DLD1 (cell line): ENCODE results near the gene TREH.
"Not testable (repeated sequence)": the region's sequence is repeated elsewhere in the genome, so short reads cannot be mapped to it uniquely, and the experiment has no call there.

Source experiments
- in situ Hi-C: cut with HindIII; loops from 2 replicates; pipeline ENCODE4 v1.10.0; 2017; ENCODE audit warnings: low sequenced_read_pairs

TREH gene

GRCh38 chr11:118699506-118700220, 20.2 kb upstream of the TREH start:
- in situ Hi-C loops: loop anchor here (25.0 kb wide), 1 partner anchor 238 kb away; the partner anchor contains the start of gene BCL9L

GRCh38 chr11:118697346-118697745, 17.9 kb upstream of the TREH start:
- in situ Hi-C loops: no loop called here

GRCh38 chr11:118696673-118697226, 17.3 kb upstream of the TREH start:
- in situ Hi-C loops: no loop called here

DNA sequence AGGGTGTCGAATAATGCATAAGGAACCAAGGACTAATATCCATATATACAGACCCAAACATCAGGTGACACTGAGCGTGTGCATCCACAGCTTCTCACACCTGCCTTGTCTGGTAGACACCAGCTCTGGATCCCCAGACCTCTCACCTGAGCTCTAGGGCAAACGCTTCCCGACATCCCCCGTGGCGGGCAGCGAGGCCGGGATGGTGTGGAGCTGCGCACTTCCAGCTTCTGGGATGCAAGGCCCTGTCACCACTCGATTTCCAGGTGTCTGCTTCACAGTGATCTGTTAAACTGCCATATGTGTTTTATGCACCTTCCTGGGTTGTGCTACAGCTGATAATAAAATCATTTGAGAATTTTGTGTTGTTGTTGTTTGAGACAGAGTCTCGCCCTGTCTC, 15.3 kb upstream of the TREH start:
- in situ Hi-C loops: no loop called here

DNA sequence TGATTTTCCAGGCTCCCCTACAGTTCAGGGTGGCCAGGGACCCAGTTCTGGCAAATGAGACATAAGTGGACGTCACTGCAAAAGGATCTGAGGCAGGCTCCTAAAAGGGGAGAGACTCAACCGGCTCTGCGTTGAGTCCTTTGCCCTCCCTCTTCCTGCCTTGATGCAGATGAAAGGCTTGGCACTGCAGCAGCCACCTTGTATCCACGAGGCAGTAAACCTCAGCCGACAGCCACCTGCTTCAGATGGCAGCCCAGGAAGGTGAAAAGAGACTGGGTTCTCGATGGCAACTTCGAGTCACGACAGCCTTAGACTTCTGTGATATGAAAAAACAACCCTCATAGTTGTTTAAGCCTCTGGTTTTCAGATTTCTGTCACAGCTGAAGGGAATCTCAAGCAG, 14.7 kb upstream of the TREH start:
- in situ Hi-C loops: no loop called here

GRCh38 chr11:118691926-118692830, 12.7 kb upstream of the TREH start:
- in situ Hi-C loops: no loop called here

- in situ Hi-C loops: no loop called here
Measured at GRCh38 chr11:118690553-118691304, 11.3 kb upstream of the TREH start.

GRCh38 chr11:118689852-118690552, 10.6 kb upstream of the TREH start:
- in situ Hi-C loops: no loop called here

DNA sequence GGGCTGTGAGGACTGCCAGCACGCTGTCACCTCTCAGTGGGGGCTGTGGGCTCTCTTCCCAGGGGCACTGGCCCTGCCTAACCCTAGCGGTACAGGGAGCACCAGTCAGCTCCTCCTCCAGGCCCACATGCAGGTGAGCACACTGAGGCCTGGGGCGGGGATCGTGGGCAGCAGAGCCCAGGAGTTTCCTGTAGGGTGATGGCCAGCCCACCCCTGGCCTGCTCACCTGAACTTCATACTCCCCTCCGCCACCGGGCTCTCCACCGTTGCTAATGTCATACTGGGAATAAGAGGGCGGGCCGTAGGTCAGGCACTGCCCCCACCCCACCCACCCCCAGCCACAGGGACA, 10.0 kb upstream of the TREH start:
- in situ Hi-C loops: no loop called here

GRCh38 chr11:118688851-118689502, 9.5 kb upstream of the TREH start:
- in situ Hi-C loops: no loop called here

- in situ Hi-C loops: not testable (repeated sequence)
Measured at GRCh38 chr11:118688339-118688738, 8.9 kb upstream of the TREH start.

GRCh38 chr11:118687906-118688305, 8.5 kb upstream of the TREH start:
- in situ Hi-C loops: no loop called here

DNA sequence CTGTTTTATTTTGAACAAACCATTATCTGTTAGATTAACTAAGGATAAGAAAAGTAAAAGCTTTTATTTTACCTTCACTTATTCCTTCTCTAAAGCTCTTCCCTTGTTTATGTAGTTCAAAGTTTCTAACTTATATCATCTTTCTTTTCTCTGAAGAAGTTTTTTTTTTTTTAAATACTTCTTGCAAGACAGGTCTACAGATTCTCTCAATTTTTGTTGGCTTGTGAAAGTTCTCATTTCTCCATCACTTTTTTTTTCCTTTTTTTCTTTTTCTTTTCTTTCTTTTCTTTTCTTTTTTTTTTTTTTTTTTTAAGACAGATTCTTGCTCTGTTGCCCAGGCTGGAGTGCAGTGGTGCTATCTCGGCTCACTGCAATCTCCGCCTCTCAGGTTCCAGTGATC, 4.7 kb upstream of the TREH start:
- in situ Hi-C loops: no loop called here

GRCh38 chr11:118682939-118683338, 3.5 kb upstream of the TREH start:
- in situ Hi-C loops: not testable (repeated sequence)

GRCh38 chr11:118682372-118682771, 2.9 kb upstream of the TREH start:
- in situ Hi-C loops: no loop called here

DNA sequence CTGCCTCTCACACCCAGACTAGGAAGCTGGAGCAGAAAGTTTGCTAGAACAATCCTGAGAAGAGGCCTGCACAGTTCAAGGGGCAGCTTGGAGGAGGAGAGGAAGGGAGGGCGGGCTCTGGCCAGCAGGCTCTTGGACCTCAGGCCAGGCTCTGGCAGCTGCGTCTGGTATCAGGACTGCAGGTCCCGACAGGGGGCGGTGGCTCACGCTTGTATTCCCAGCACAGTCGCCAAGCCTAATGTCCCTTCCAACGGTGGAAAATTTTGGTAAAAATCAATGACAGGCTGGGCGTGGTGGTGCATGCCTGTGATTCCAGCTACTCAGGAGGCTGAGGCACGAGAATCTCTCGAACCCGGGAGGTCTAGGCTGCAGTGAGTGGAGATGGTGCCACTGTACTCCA, 542 bp downstream of the TREH start:
- in situ Hi-C loops: not testable (repeated sequence)

DNA sequence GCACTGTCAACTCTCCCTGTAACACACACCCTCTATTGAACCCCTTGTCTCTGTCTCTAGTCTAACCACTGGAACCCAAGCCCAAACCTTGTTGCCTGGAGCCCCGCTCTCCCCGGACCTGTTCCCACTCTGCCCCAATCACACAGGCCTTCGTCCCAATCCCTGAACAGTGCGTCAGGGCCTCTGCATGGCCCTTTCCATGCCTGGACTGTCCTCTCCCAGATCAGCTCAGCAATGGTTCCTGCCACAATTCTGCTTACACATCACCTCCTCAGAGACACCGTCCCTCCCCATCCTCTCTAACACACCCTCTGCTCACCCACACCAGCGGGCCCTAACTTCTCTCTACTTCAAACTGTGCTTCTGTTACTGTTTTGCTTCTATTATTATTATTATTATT, 1.5 kb downstream of the TREH start:
- in situ Hi-C loops: no loop called here

DNA sequence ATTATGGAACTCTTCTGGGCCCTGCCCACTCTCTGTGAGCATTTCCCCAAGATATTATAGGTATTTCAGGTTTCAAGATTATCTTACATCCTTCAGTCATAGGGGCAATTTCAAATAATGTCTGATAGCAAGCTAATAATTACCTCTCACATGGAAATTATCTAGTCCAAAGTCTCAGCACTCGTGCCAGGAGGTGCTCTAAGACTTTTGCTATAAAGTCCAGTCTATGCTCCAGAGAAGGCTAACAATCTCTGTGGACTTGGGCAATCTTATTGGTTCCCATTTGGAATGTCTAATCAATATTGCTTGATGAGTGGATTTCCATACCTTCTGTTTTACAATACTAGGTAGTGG, 5.4 kb downstream of the TREH start:
- in situ Hi-C loops: no loop called here

DNA sequence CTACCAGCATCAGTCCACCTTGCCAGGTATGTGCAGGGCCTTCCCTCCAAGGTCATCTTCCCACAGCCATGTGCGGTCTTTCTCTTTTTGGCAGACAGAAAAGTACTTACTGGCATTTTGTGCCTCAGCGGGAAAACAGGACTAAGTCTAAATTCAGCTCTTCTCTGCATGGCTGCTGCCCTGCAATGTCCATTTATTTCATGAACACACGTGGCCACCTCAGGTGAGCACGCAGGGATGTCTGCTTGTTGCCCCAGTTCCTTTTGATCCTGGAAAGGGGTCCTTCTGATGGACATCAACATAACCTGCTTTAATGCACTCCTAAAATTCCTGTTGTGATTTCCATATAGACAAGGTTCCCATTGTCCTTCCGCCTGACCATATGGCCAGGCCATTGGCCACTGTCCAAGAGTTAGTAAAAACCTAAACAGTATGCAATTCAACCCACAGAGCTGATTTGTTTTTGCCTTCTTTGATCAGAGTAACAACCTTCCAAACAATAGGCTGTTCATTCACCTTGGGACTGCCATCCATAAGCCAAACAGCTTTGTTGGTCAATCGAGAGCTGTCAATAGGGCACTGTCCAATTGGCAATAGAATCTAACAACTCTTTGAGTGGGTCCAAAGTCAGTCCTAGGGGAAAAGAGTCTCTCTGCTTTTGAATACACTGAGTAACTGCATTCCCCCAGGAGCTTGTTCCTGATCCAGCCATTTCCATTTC, 5.9 kb downstream of the TREH start:
- in situ Hi-C loops: no loop called here

DNA sequence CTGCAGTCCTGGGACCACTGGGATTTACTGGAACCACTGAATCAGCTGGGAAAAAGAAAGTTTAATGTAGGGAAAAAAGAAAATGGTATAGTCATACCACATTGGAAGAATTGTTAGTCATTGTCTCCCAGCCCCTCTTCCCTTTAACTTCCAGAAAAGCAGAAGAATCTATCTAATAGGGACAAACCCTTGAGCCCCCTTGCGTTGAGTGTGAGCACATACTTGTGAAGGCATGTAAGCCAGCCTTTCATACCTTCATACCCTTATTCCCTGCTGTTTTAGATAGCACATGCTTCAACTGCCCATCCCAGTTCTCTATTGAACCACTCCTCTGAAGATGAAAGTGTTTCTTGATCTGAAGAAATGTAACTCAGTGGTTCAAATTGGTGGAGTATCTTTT, 6.6 kb downstream of the TREH start:
- in situ Hi-C loops: no loop called here
